Neural cell (in vitro differentiated cells): ENCODE data around the gene DOCK2.

Source experiments
- CTCF ChIP-seq: fragments of 450-650 bp; IDR thresholded peaks from 2 replicates; pipeline ENCODE4 v1.5.1; 2014; ENCODE audit warnings: antibody characterized with exemption, mild to moderate bottlenecking, moderate library complexity; ENCODE audit not compliant: poor library complexity, severe bottlenecking
- EP300 ChIP-seq: fragments of 450-650 bp; conservative IDR thresholded peaks from 2 replicates; pipeline ENCODE4 v1.6.1; 2014; ENCODE audit warnings: antibody characterized with exemption, mild to moderate bottlenecking, moderate library complexity; ENCODE audit not compliant: poor library complexity, severe bottlenecking
- MXI1 ChIP-seq: fragments of 450-650 bp; conservative IDR thresholded peaks from 2 replicates; pipeline ENCODE4 v1.6.1; 2014; ENCODE audit warnings: antibody characterized with exemption, mild to moderate bottlenecking; ENCODE audit not compliant: poor library complexity, severe bottlenecking
- POLR2AphosphoS5 ChIP-seq: IDR thresholded peaks from 2 replicates; pipeline ENCODE4 v1.6.1; 2012
- SMC3 ChIP-seq: fragments of 450-650 bp; conservative IDR thresholded peaks from 2 replicates; pipeline ENCODE4 v1.6.1; 2014; ENCODE audit warnings: antibody characterized with exemption, mild to moderate bottlenecking, moderate library complexity; ENCODE audit not compliant: poor library complexity
- TAF1 ChIP-seq: IDR thresholded peaks from 2 replicates; pipeline ENCODE4 v1.6.1; 2012; ENCODE audit warnings: low read depth

DNA sequence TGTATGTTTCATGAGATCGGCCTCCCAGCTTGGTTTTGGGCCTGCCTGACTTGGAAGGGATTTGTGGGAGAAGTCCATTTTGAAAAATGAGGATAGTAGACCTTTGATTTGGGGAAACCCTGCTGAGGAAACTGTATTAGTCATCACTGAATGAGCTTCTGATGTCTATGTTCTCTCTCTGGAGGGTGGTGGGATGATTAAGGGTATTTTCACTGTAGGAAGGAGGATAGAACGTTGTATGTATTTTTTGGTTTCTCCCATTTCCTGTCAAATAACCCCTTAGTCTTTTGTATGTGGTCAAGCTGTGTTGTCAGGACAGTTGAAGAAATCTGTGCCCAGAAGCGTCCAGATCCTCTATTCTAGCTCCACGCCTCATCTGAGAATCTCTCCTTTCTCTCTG, 191.3 kb downstream of the DOCK2 start:
- TF ChIP-seq CTCF (no peak), MXI1 (no peak), EP300 (no peak), POLR2AphosphoS5 (no peak), SMC3 (no peak), TAF1 (no peak)
